ENCODE results near the gene GBF1.
"Not testable (repeated sequence)": the region's sequence is repeated elsewhere in the genome, so short reads cannot be mapped to it uniquely, and the experiment has no call there.

Gene GBF1

DNA sequence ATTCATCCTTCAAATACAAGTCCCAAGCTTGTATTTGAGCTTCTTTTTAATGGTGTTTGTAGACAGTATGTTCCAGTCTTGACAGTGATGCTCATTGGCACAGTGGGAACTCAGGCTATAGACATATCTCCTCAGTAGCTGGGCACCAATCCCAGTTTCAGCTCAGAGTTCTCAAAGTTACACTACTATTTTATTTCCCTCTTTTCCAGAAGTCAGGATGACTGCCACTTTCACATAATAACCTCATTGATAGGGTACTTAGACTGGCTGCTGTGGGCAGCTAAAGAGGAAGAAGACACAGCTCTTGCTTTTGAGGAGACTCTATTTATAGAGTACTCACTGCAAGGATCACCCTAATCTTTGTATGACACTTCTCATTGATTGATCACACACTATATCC, 2.4 kb downstream of the GBF1 start:
- TF ChIP-seq EZH2 (IDR thresholded peaks at IDR 0.05; ENCODE audit: borderline replicate concordance, low read depth, low read length, severe bottlenecking), result no peak
- TF ChIP-seq, protein P1, sequence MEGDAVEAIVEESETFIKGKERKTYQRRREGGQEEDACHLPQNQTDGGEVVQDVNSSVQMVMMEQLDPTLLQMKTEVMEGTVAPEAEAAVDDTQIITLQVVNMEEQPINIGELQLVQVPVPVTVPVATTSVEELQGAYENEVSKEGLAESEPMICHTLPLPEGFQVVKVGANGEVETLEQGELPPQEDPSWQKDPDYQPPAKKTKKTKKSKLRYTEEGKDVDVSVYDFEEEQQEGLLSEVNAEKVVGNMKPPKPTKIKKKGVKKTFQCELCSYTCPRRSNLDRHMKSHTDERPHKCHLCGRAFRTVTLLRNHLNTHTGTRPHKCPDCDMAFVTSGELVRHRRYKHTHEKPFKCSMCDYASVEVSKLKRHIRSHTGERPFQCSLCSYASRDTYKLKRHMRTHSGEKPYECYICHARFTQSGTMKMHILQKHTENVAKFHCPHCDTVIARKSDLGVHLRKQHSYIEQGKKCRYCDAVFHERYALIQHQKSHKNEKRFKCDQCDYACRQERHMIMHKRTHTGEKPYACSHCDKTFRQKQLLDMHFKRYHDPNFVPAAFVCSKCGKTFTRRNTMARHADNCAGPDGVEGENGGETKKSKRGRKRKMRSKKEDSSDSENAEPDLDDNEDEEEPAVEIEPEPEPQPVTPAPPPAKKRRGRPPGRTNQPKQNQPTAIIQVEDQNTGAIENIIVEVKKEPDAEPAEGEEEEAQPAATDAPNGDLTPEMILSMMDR (IDR thresholded peaks at IDR 0.05; ENCODE audit: borderline replicate concordance, extremely low read depth, low read length, poor library complexity, severe bottlenecking), result no peak
- Histone ChIP-seq H3K27me3 (ENCODE audit: insufficient read depth, low read length, poor library complexity) (no peaks in the 10 kb centered on the region), H3K4me3 (ENCODE audit: low read depth in 1 of 2, low read length in 2 of 2) (peak overlapping the region in 1 of 2 experiments; percentile 21; a peak in 1 of 4 replicates), H3K9me3 (ENCODE audit: insufficient read depth, low read length, severe bottlenecking) (no peaks in the 10 kb centered on the region), H2AFZ (ENCODE audit: low read depth, low read length) (no peak overlapping the region), H3K36me3 (ENCODE audit: insufficient read depth, low read length) (peaks cover 18% of the 10 kb centered on the region), H3K4me2 (ENCODE audit: insufficient read depth, low read length) (peak overlapping the region; percentile 87), H3K9ac (ENCODE audit: low read depth, low read length) (0 out of 2 replicates have a peak overlapping the region, but pooled peaks have one; percentile 63), H3K4me1 (ENCODE audit: insufficient read depth, low read length) (peaks cover 33% of the 10 kb centered on the region), H3K79me2 (ENCODE audit: insufficient read depth, low read length) (peaks cover 73% of the 10 kb centered on the region), H4K20me1 (ENCODE audit: insufficient read depth, low read length) (peaks cover 43% of the 10 kb centered on the region; the same call in 1 of the 2 replicates), H3K27ac (ENCODE audit: low read length) (no peak overlapping the region)
- DNase-seq (no peak), ATAC-seq (ENCODE audit: insufficient read depth, low read depth) (no peak)

DNA sequence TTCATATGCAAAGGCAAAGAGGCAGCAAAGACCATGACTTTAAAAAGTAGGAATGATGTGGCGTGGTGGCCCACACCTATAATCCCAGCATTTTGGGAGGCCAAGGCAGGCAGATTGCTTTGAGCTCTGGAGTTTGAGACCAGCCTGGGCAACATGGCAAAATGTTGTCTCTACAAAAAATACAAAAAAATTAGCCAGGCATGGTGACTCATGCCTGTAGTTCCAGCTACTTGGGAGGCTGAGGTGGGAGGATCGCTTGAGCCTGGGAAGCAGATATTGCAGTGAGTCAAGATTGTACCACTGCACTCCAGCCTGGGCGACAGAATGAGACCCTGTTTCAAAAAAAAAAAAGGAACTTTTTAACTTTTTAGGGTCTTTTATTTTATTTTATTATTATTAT, 7.2 kb downstream of the GBF1 start:
- not testable (repeated sequence) for H3K4me1 ChIP-seq (ENCODE audit: insufficient read depth, low read length); H3K9ac ChIP-seq (ENCODE audit: low read depth, low read length); ATAC-seq (ENCODE audit: insufficient read depth, low read depth); H3K27me3 ChIP-seq (ENCODE audit: insufficient read depth, low read length, poor library complexity); H3K4me3 ChIP-seq (ENCODE audit: low read depth in 1 of 2, low read length in 2 of 2); H3K9me3 ChIP-seq (ENCODE audit: insufficient read depth, low read length, severe bottlenecking); H3K27ac ChIP-seq (ENCODE audit: low read length); H2AFZ ChIP-seq (ENCODE audit: low read depth, low read length); H3K4me2 ChIP-seq (ENCODE audit: insufficient read depth, low read length); DNase-seq
- peaks cover 47% of the 10 kb centered on the region; the same call in 1 of the 2 replicates for H4K20me1 ChIP-seq (ENCODE audit: insufficient read depth, low read length)
- peaks cover 99% of the 10 kb centered on the region for H3K79me2 ChIP-seq (ENCODE audit: insufficient read depth, low read length)
- H3K36me3 ChIP-seq (ENCODE audit: insufficient read depth, low read length), result peaks cover 20% of the 10 kb centered on the region

DNA sequence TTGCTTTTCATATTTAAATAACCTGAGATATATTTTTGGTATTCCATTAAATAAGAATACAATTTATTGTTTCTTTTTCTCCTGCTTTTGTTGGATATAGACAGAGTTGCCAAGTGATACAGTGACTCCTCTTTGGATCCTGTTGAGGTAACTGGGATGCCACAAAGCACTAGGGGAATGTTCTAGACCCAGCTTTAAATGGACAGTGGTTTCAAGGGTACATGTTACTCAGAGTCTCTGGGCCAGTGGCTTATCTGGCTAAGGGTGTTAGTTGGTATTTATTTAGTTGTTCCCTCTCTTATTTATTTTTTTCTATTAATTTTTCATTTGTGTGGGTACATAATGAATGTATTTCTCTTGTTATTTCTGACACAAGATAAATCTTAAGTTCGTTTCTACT, 9.1 kb downstream of the GBF1 start:
- H3K79me2 ChIP-seq (ENCODE audit: insufficient read depth, low read length), result peaks cover 95% of the 10 kb centered on the region
- H4K20me1 ChIP-seq (ENCODE audit: insufficient read depth, low read length), result peaks cover 33% of the 10 kb centered on the region; the same call in 1 of the 2 replicates

DNA sequence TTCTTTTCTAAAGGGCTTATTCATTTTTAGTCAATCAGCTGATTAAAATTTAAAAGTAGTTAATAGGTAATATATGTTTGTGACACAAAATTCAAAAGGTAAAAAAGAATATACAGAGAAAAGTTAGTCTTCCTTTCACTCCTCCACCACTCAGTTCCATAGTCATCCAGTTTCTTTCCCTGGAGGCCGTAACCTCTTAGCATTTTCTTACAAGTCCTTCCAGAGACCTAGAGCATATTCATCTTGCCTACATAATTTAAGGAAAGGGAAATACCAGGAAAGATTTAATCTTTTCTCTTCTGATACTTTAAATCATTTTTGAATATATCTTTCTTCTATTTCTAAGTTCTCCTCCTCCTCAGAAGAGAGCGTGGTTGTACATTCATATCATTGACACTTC, 10.1 kb downstream of the GBF1 start:
- no peak for DNase-seq
- H3K27me3 ChIP-seq (ENCODE audit: insufficient read depth, low read length, poor library complexity), result no peaks in the 10 kb centered on the region
- H3K27ac ChIP-seq (ENCODE audit: low read length), result no peak overlapping the region
- H4K20me1 ChIP-seq (ENCODE audit: insufficient read depth, low read length), result peaks cover 33% of the 10 kb centered on the region; the same call in 1 of the 2 replicates
- no peak for ATAC-seq (ENCODE audit: insufficient read depth, low read depth)
- no peak for TF ChIP-seq EZH2 (IDR thresholded peaks at IDR 0.05; ENCODE audit: borderline replicate concordance, low read depth, low read length, severe bottlenecking)
- TF ChIP-seq, protein P1 (IDR thresholded peaks at IDR 0.05; ENCODE audit: borderline replicate concordance, extremely low read depth, low read length, poor library complexity, severe bottlenecking), result no peak
- H3K4me3 ChIP-seq (ENCODE audit: low read depth in 1 of 2, low read length in 2 of 2), result no peak overlapping the region
- no peaks in the 10 kb centered on the region for H3K4me1 ChIP-seq (ENCODE audit: insufficient read depth, low read length)
- peaks cover 85% of the 10 kb centered on the region for H3K79me2 ChIP-seq (ENCODE audit: insufficient read depth, low read length)
- H2AFZ ChIP-seq (ENCODE audit: low read depth, low read length), result no peak overlapping the region
- H3K9ac ChIP-seq (ENCODE audit: low read depth, low read length), result no peak overlapping the region
- no peaks in the 10 kb centered on the region for H3K9me3 ChIP-seq (ENCODE audit: insufficient read depth, low read length, severe bottlenecking)
- H3K4me2 ChIP-seq (ENCODE audit: insufficient read depth, low read length), result no peak overlapping the region
- H3K36me3 ChIP-seq (ENCODE audit: insufficient read depth, low read length), result peaks cover 26% of the 10 kb centered on the region

More for the DNA sequence above, 9.1 kb downstream of the GBF1 start:
- Histone ChIP-seq H3K9me3 (ENCODE audit: insufficient read depth, low read length, severe bottlenecking) (no peaks in the 10 kb centered on the region), H3K9ac (ENCODE audit: low read depth, low read length) (no peak overlapping the region), H3K4me3 (ENCODE audit: low read depth in 1 of 2, low read length in 2 of 2) (no peak overlapping the region), H3K27me3 (ENCODE audit: insufficient read depth, low read length, poor library complexity) (no peaks in the 10 kb centered on the region), H3K27ac (ENCODE audit: low read length) (no peak overlapping the region), H3K4me2 (ENCODE audit: insufficient read depth, low read length) (no peak overlapping the region), H3K36me3 (ENCODE audit: insufficient read depth, low read length) (peaks cover 18% of the 10 kb centered on the region; the same call in 1 of the 2 replicates), H2AFZ (ENCODE audit: low read depth, low read length) (no peak overlapping the region), H3K4me1 (ENCODE audit: insufficient read depth, low read length) (no peaks in the 10 kb centered on the region)
- DNase-seq (no peak), ATAC-seq (ENCODE audit: insufficient read depth, low read depth) (no peak)
- TF ChIP-seq EZH2 (IDR thresholded peaks at IDR 0.05; ENCODE audit: borderline replicate concordance, low read depth, low read length, severe bottlenecking), result no peak
